ENCODE results near the gene LHFPL3. TPM values are rescaled to one million over a fixed set of nuclear protein-coding genes. Genes with fewer than 3 reads are reported as not detected.

LHFPL3 gene
- total and polyA plus RNA-seq, 9 of the 15 experiments (the other 6 are each of a cell fraction or from before 2014, with no cell fraction given) = 0.21 to 0.52 TPM; not detected in 7

DNA sequence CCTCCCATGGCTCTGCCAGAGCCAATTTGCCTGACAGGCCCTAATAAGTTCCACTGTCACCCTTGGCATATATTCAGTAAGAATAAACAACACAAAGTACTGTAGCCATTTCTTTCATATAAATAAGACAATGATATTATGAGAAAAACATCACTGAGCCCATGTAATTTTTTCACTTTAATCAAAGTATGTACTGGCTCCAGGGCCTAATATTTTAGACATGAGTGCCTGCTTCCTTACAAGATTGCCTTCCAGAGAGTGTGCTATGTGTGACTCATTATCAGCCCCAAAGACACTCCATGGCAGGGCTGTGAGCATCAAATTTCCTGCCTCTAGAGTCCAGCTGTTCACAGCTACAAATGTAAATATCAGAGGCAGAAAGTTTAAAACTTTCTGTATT, 297.6 kb downstream of the LHFPL3 start:
- DNase-seq (ENCODE audit: extremely low read depth in 1 of 4, low spot score in 3 of 4) = no peak
- H3K79me2 ChIP-seq (ENCODE audit: control insufficient read depth, insufficient read depth, low read length) = no peaks in the 10 kb centered on the region
- H3K4me1 ChIP-seq (replicated peaks in 1 of 2; ENCODE audit: control insufficient read depth in 2 of 2, insufficient read depth in 2 of 2, low read length in 2 of 2) = no peaks in the 10 kb centered on the region
- no peaks in the 10 kb centered on the region for H3K9me1 ChIP-seq (ENCODE audit: control insufficient read depth, insufficient read depth, low read length)
- no peak for ATAC-seq
- no peak overlapping the region for H2AFZ ChIP-seq (ENCODE audit: low read depth, low read length)
- H3K27ac ChIP-seq (ENCODE audit: extremely low read depth, low read depth, low read length) = no peak overlapping the region
- FAIRE-seq = no peak
- intact Hi-C loops (cut with micrococcal nuclease) = no loop called here
- H3K36me3 ChIP-seq (ENCODE audit: control insufficient read depth, insufficient read depth, low read length) = no peaks in the 10 kb centered on the region
- no peaks in the 10 kb centered on the region for H4K20me1 ChIP-seq (replicated peaks; ENCODE audit: control insufficient read depth, insufficient read depth, low read length)
- H3K27me3 ChIP-seq (ENCODE audit: control insufficient read depth in 2 of 2, insufficient read depth in 2 of 2, low read length in 2 of 2) = no peaks in the 10 kb centered on the region
- no peak overlapping the region for H3K4me3 ChIP-seq
- H3K4me2 ChIP-seq (ENCODE audit: insufficient read depth, low read length) = no peak overlapping the region
- in situ Hi-C loops (cut with MboI) = no loop called here
- H3K9ac ChIP-seq (ENCODE audit: insufficient read depth in 1 of 2, low read depth in 2 of 2, low read length in 2 of 2) = no peak overlapping the region
- ChIA-PET POLR2A (no interaction called here), CTCF (ENCODE audit: low intra/inter-chr PET ratio) (no interaction called here)
- BruUV-seq (replicated peaks) = no TSS peak
- H3K9me3 ChIP-seq (replicated peaks; ENCODE audit: control insufficient read depth, insufficient read depth, low read depth, low read length) = no peaks in the 10 kb centered on the region
- TF ChIP-seq TAF15 (IDR thresholded peaks at IDR 0.05; ENCODE audit: low read depth, low read length) (no peak), ZNF133 (CRISPR knock-in tag; IDR thresholded peaks at IDR 0.05) (no peak), L3MBTL2 (IDR thresholded peaks at IDR 0.05) (no peak), TGIF2 (CRISPR knock-in tag; IDR thresholded peaks at IDR 0.05) (no peak), ZNF124 (CRISPR knock-in tag; IDR thresholded peaks at IDR 0.05) (no peak), RBM34 (IDR thresholded peaks at IDR 0.05; ENCODE audit: borderline replicate concordance, insufficient read depth, low read length) (no peak), BRCA1 (IDR thresholded peaks at IDR 0.05) (no peak), BRCA1 (CRISPR knock-in tag; IDR thresholded peaks at IDR 0.05) (no peak), ZNF77 (CRISPR knock-in tag; IDR thresholded peaks at IDR 0.05) (no peak), ZNF75A (CRISPR knock-in tag; IDR thresholded peaks at IDR 0.05) (no peak), SRSF3 (IDR thresholded peaks at IDR 0.05; ENCODE audit: insufficient read depth, low read length) (no peak), KAT7 (CRISPR knock-in tag; IDR thresholded peaks at IDR 0.05; ENCODE audit: borderline replicate concordance) (no peak), DMBX1 (CRISPR knock-in tag; IDR thresholded peaks at IDR 0.05; ENCODE audit: borderline replicate concordance) (no peak), CBX5 (IDR thresholded peaks at IDR 0.05; ENCODE audit: borderline replicate concordance, low read depth) (no peak)
- TF ChIP-seq, protein P1, sequence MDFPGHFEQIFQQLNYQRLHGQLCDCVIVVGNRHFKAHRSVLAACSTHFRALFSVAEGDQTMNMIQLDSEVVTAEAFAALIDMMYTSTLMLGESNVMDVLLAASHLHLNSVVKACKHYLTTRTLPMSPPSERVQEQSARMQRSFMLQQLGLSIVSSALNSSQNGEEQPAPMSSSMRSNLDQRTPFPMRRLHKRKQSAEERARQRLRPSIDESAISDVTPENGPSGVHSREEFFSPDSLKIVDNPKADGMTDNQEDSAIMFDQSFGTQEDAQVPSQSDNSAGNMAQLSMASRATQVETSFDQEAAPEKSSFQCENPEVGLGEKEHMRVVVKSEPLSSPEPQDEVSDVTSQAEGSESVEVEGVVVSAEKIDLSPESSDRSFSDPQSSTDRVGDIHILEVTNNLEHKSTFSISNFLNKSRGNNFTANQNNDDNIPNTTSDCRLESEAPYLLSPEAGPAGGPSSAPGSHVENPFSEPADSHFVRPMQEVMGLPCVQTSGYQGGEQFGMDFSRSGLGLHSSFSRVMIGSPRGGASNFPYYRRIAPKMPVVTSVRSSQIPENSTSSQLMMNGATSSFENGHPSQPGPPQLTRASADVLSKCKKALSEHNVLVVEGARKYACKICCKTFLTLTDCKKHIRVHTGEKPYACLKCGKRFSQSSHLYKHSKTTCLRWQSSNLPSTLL (IDR thresholded peaks at IDR 0.05) = no peak
- TF ChIP-seq, protein P2, sequence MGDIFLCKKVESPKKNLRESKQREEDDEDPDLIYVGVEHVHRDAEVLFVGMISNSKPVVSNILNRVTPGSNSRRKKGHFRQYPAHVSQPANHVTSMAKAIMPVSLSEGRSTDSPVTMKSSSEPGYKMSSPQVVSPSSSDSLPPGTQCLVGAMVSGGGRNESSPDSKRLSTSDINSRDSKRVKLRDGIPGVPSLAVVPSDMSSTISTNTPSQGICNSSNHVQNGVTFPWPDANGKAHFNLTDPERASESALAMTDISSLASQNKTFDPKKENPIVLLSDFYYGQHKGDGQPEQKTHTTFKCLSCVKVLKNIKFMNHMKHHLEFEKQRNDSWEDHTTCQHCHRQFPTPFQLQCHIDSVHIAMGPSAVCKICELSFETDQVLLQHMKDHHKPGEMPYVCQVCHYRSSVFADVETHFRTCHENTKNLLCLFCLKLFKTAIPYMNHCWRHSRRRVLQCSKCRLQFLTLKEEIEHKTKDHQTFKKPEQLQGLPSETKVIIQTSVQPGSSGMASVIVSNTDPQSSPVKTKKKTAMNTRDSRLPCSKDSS (IDR thresholded peaks at IDR 0.05; ENCODE audit: low read depth, partially characterized antibody) = no peak
- TF ChIP-seq, protein P3, sequence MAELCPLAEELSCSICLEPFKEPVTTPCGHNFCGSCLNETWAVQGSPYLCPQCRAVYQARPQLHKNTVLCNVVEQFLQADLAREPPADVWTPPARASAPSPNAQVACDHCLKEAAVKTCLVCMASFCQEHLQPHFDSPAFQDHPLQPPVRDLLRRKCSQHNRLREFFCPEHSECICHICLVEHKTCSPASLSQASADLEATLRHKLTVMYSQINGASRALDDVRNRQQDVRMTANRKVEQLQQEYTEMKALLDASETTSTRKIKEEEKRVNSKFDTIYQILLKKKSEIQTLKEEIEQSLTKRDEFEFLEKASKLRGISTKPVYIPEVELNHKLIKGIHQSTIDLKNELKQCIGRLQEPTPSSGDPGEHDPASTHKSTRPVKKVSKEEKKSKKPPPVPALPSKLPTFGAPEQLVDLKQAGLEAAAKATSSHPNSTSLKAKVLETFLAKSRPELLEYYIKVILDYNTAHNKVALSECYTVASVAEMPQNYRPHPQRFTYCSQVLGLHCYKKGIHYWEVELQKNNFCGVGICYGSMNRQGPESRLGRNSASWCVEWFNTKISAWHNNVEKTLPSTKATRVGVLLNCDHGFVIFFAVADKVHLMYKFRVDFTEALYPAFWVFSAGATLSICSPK (IDR thresholded peaks at IDR 0.05; ENCODE audit: borderline replicate concordance) = no peak

Measured in K562 (cell line).